ENCODE data around the gene TEAD1.

GRCh38 chr11:12642806-12643428 lies 31.3 kb upstream of the TEAD1 start:
- no peak for TF ChIP-seq CTCF (IDR thresholded peaks at IDR 0.05 in 4 of 5, conservative IDR thresholded peaks at IDR 0.05 in 1 of 5)
- TF ChIP-seq POLR2A (IDR thresholded peaks at IDR 0.05) = no peak

Data from gastrocnemius medialis (tissue), 4 donors.